KMS-11 (cell line): ENCODE measurements around the gene EDA.

Experiments used
- H2AFZ ChIP-seq: fragments of 200-600 bp; sonication (generic); 2 replicates; pipeline ENCODE4 v1.6.1; 2016; ENCODE audit warnings: antibody characterized with exemption, mixed run types, low read depth
- H3K27ac ChIP-seq: fragments of 200-600 bp; sonication (generic); 2 replicates; pipeline ENCODE4 v1.6.1; 2016; ENCODE audit warnings: mild to moderate bottlenecking, mixed run types
- H3K27me3 ChIP-seq: fragments of 200-600 bp; sonication (generic); 2 replicates; pipeline ENCODE4 v1.6.1; 2017; ENCODE audit warnings: mild to moderate bottlenecking, low read depth, mixed run types, moderate library complexity; ENCODE audit not compliant: insufficient read depth
- H3K36me3 ChIP-seq: fragments of 200-600 bp; sonication (generic); 2 replicates; pipeline ENCODE4 v1.6.1; 2017; ENCODE audit warnings: mild to moderate bottlenecking, mixed run types; ENCODE audit not compliant: insufficient read depth
- H3K4me1 ChIP-seq: fragments of 200-600 bp; sonication (generic); 2 replicates; pipeline ENCODE4 v1.6.1; 2016; ENCODE audit warnings: mild to moderate bottlenecking, low read depth, mixed run types; ENCODE audit not compliant: poor library complexity, severe bottlenecking
- H3K4me2 ChIP-seq: fragments of 200-600 bp; sonication (generic); 2 replicates; pipeline ENCODE4 v1.7.0; 2016; ENCODE audit warnings: mild to moderate bottlenecking, mixed run types
- H3K4me3 ChIP-seq: fragments of 200-600 bp; sonication (generic); IDR thresholded peaks from 2 replicates; pipeline ENCODE4 v1.6.1; 2017; ENCODE audit warnings: low read depth, low read length, mixed read lengths; ENCODE audit not compliant: insufficient read depth
- H3K79me2 ChIP-seq: fragments of 200-600 bp; sonication (generic); 2 replicates; pipeline ENCODE4 v1.6.1; 2016; ENCODE audit warnings: low read depth, mixed run types; ENCODE audit not compliant: insufficient read depth
- H3K9ac ChIP-seq: fragments of 200-600 bp; sonication (generic); 2 replicates; pipeline ENCODE4 v1.6.1; 2016; ENCODE audit warnings: mild to moderate bottlenecking, mixed run types
- H4K20me1 ChIP-seq: fragments of 200-600 bp; sonication (generic); 2 replicates; pipeline ENCODE4 v1.6.1; 2016; ENCODE audit warnings: mild to moderate bottlenecking, mixed run types; ENCODE audit not compliant: insufficient read depth
- CTCF ChIP-seq: fragments of 200-600 bp; sonication (generic); conservative IDR thresholded peaks from 2 replicates; pipeline ENCODE4 v1.6.1; 2017; ENCODE audit warnings: low read depth, mild to moderate bottlenecking, antibody characterized with exemption, low read length, moderate library complexity, mixed read lengths

Gene EDA

GRCh38 chrX:70007946-70008345 is 392.0 kb downstream of the EDA start:
- no peaks in the 10 kb centered on the region for H3K27me3 ChIP-seq

DNA sequence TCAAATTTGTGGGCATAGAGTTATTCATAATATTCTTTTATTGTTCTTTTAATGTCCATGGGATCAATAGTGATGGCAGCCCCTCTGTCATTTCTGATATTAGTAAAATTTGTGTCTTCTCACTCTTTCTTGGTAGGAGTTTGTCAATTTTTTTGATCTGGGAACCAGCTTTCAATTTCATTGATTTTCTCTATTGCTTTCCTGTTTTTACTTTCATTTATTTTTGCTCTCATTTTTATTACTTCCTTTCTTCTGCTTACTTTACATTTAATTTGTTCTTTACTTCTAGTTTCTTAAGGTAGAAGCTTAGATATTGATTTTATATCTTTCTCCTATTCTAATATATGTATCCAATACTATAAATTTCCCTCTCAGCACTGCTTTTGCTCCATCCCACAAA is 393.1 kb downstream of the EDA start:
- no peaks in the 10 kb centered on the region for H4K20me1 ChIP-seq
- no peak for TF ChIP-seq CTCF
- H3K4me2 ChIP-seq = no peak overlapping the region
- H3K27ac ChIP-seq = no peak overlapping the region
- H2AFZ ChIP-seq = no peak overlapping the region
- H3K36me3 ChIP-seq = no peaks in the 10 kb centered on the region
- H3K4me3 ChIP-seq = no peak overlapping the region
- no peak overlapping the region for H3K9ac ChIP-seq
- H3K79me2 ChIP-seq = no peaks in the 10 kb centered on the region
- H3K27me3 ChIP-seq = no peaks in the 10 kb centered on the region
- H3K4me1 ChIP-seq = no peaks in the 10 kb centered on the region

More at GRCh38 chrX:70007946-70008345, 392.0 kb downstream of the EDA start:
- Histone ChIP-seq H3K79me2 (no peaks in the 10 kb centered on the region), H3K36me3 (no peaks in the 10 kb centered on the region), H2AFZ (no peak overlapping the region), H3K4me1 (no peaks in the 10 kb centered on the region), H3K27ac (no peak overlapping the region), H3K4me2 (no peak overlapping the region), H3K9ac (no peak overlapping the region), H3K4me3 (no peak overlapping the region), H4K20me1 (no peaks in the 10 kb centered on the region)
- no peak for TF ChIP-seq CTCF

DNA sequence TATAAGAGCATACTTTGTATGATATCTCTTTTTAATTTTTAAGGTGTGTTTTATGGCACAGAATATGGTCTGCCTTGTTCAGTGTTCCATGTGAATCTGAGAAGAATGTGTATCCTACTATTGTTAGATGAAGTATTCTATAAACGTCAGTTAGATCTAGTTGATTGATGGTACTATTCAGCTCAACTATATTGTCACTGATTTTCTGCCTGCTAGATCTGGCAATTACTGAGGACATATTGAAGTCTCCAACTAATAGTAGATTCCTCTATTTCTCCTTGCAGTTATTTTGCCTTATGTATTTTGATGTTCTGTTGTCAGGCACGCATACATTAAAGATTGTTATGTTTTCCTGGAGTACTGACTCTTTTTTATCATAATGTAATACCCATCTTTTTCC is 394.1 kb downstream of the EDA start:
- no peak overlapping the region for H3K27ac ChIP-seq
- H3K36me3 ChIP-seq = no peaks in the 10 kb centered on the region
- H3K79me2 ChIP-seq = no peaks in the 10 kb centered on the region
- no peak overlapping the region for H3K9ac ChIP-seq
- H2AFZ ChIP-seq = no peak overlapping the region
- H3K4me1 ChIP-seq = no peaks in the 10 kb centered on the region
- H3K4me2 ChIP-seq = no peak overlapping the region
- H3K4me3 ChIP-seq = no peak overlapping the region
- no peak for TF ChIP-seq CTCF
- no peaks in the 10 kb centered on the region for H3K27me3 ChIP-seq
- H4K20me1 ChIP-seq = no peaks in the 10 kb centered on the region

GRCh38 chrX:70012756-70013155 is 396.8 kb downstream of the EDA start:
- Histone ChIP-seq H3K9ac (no peak overlapping the region), H2AFZ (no peak overlapping the region), H3K4me3 (no peak overlapping the region), H4K20me1 (no peaks in the 10 kb centered on the region), H3K4me1 (peaks cover 11% of the 10 kb centered on the region), H3K27me3 (no peaks in the 10 kb centered on the region), H3K36me3 (no peaks in the 10 kb centered on the region), H3K4me2 (no peak overlapping the region), H3K27ac (no peak overlapping the region), H3K79me2 (no peaks in the 10 kb centered on the region)
- TF ChIP-seq CTCF = no peak
